Measurements from ENCODE around the gene WSB1.

GRCh38 chr17:27354051-27354490 is 60.2 kb downstream of the WSB1 start:
- TF ChIP-seq MAX (CRISPR knock-in tag; IDR thresholded peaks at IDR 0.05) = peak; percentile 74
- TF ChIP-seq ATF2 (CRISPR knock-in tag; IDR thresholded peaks at IDR 0.05) = no peak
- TF ChIP-seq ETS2 (tag; IDR thresholded peaks at IDR 0.05; ENCODE audit: borderline replicate concordance, poor library complexity, severe bottlenecking) = no peak
- 0 out of 2 replicates have a peak, but pooled peaks have one; percentile 11 for TF ChIP-seq GABPB1 (CRISPR knock-in tag; IDR thresholded peaks at IDR 0.05)
- TF ChIP-seq CEBPZ (IDR thresholded peaks at IDR 0.05; ENCODE audit: borderline replicate concordance, low read depth, low read length) = no peak
- TF ChIP-seq STAT5B (CRISPR knock-in tag; IDR thresholded peaks at IDR 0.05) = no peak
- TF ChIP-seq ZNF830 (CRISPR knock-in tag; IDR thresholded peaks at IDR 0.05) = no peak
- TF ChIP-seq E2F1 (CRISPR knock-in tag; IDR thresholded peaks at IDR 0.05) = no peak
- no peak for TF ChIP-seq NCOA2 (IDR thresholded peaks at IDR 0.05; ENCODE audit: partially characterized antibody in 2 of 2)
- TF ChIP-seq ZBTB49 (CRISPR knock-in tag; IDR thresholded peaks at IDR 0.05; ENCODE audit: borderline replicate concordance) = no peak
- TF ChIP-seq SMAD4 (CRISPR knock-in tag; conservative IDR thresholded peaks at IDR 0.05) = no peak; the same call in 1 of the 2 replicates
- TF ChIP-seq U2AF2 (optimal IDR thresholded peaks at IDR 0.05; ENCODE audit: low read depth, low read length) = no peak
- no peak for TF ChIP-seq TEAD2 (tag; IDR thresholded peaks at IDR 0.05)
- TF ChIP-seq JUN (IDR thresholded peaks at IDR 0.05; ENCODE audit: borderline replicate concordance, low read depth, low read length) = no peak
- TF ChIP-seq JUN (CRISPR knock-in tag; IDR thresholded peaks at IDR 0.05; ENCODE audit: borderline replicate concordance) = no peak
